Fibroblast of pulmonary artery (primary cell): ENCODE data around the gene BAIAP2L1.
"Not testable (repeated sequence)": the region's sequence is repeated elsewhere in the genome, so short reads cannot be mapped to it uniquely, and the experiment has no call there.

Experiments used
- DNase-seq: peaks from one replicate; pipeline ENCODE4 v3.0.0-alpha.2; 2010; ENCODE audit warnings: low read depth
- H3K4me3 ChIP-seq: replicated peaks from 2 replicates; pipeline ENCODE4 v1.5.1; 2011; ENCODE audit warnings: low read depth, mild to moderate bottlenecking, control low read depth, low read length, moderate library complexity
- TF ChIP-seq, protein P1 (sequence below): IDR thresholded peaks from 2 replicates; pipeline ENCODE4 v1.5.1; 2011; ENCODE audit warnings: mild to moderate bottlenecking, control low read depth, low read length, inconsistent platforms; ENCODE audit errors: missing control alignments

Gene BAIAP2L1

DNA sequence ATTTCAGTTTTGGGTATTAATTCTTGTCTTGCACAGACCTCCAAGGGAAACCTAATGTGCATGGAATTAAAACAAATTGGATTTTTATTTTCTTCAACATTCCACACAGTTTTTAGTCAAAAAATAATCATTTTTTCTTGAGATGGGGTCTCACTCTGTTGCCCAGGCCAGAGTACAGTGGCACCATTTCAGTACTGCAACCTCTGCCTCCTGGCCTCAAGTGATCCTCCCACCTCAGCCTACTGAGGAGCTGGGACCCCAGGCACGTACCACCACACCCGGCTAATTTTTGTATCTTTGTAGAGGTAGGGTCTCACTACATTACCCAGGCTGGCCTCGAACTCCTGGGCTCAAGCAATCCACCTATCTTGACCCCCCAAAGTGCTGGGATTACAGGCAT is 4.9 kb downstream of the BAIAP2L1 start:
- TF ChIP-seq, protein P1, sequence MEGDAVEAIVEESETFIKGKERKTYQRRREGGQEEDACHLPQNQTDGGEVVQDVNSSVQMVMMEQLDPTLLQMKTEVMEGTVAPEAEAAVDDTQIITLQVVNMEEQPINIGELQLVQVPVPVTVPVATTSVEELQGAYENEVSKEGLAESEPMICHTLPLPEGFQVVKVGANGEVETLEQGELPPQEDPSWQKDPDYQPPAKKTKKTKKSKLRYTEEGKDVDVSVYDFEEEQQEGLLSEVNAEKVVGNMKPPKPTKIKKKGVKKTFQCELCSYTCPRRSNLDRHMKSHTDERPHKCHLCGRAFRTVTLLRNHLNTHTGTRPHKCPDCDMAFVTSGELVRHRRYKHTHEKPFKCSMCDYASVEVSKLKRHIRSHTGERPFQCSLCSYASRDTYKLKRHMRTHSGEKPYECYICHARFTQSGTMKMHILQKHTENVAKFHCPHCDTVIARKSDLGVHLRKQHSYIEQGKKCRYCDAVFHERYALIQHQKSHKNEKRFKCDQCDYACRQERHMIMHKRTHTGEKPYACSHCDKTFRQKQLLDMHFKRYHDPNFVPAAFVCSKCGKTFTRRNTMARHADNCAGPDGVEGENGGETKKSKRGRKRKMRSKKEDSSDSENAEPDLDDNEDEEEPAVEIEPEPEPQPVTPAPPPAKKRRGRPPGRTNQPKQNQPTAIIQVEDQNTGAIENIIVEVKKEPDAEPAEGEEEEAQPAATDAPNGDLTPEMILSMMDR = no peak
- H3K4me3 ChIP-seq = no peak overlapping the region
- no peak for DNase-seq

- DNase-seq = no peak
These were observed 5.4 kb downstream of the BAIAP2L1 start for GRCh38 chr7:98395481-98395880.

GRCh38 chr7:98394377-98394836 is 6.5 kb downstream of the BAIAP2L1 start:
- no peak overlapping the region for H3K4me3 ChIP-seq
- DNase-seq = peak; percentile 61
- TF ChIP-seq, protein P1 = no peak

More at GRCh38 chr7:98395481-98395880, 5.4 kb downstream of the BAIAP2L1 start:
- H3K4me3 ChIP-seq = no peak overlapping the region
- TF ChIP-seq, protein P1 = no peak

GRCh38 chr7:98387544-98388226 is 13.2 kb downstream of the BAIAP2L1 start:
- H3K4me3 ChIP-seq = no peak overlapping the region
- no peak for DNase-seq
- TF ChIP-seq, protein P1 = no peak

DNA sequence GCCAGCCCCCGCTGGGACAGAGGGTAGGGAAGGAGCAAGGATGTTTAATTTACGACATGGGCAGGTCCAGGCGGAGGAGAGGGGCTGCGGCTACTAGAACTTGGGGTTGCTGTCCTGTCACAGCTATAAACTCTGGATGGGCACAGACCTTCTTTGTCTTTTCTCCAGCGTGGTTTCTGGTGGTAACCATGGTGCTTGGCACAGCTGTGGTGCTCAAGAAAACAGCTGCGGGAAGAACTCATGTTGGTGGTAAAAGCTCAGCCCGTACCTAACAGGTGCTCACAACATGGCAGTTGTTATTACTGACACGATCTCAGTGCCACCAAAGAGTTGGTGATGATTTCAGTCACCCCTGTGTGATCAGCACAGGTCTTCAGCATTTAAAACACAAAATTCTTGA is 13.8 kb downstream of the BAIAP2L1 start:
- H3K4me3 ChIP-seq = no peak overlapping the region
- TF ChIP-seq, protein P1 = no peak
- no peak for DNase-seq

- not testable (repeated sequence) for DNase-seq, H3K4me3 ChIP-seq
These were observed 15.4 kb downstream of the BAIAP2L1 start for GRCh38 chr7:98385532-98385931.

- TF ChIP-seq, protein P1 = no peak
- DNase-seq = no peak
- no peak overlapping the region for H3K4me3 ChIP-seq
These were observed 22.6 kb downstream of the BAIAP2L1 start for GRCh38 chr7:98378210-98378819.
